ENCODE results near the gene TMA7B.
A peak's percentile ranks its signal among the peaks of the same experiment; 100 is the strongest.

Gene TMA7B

DNA sequence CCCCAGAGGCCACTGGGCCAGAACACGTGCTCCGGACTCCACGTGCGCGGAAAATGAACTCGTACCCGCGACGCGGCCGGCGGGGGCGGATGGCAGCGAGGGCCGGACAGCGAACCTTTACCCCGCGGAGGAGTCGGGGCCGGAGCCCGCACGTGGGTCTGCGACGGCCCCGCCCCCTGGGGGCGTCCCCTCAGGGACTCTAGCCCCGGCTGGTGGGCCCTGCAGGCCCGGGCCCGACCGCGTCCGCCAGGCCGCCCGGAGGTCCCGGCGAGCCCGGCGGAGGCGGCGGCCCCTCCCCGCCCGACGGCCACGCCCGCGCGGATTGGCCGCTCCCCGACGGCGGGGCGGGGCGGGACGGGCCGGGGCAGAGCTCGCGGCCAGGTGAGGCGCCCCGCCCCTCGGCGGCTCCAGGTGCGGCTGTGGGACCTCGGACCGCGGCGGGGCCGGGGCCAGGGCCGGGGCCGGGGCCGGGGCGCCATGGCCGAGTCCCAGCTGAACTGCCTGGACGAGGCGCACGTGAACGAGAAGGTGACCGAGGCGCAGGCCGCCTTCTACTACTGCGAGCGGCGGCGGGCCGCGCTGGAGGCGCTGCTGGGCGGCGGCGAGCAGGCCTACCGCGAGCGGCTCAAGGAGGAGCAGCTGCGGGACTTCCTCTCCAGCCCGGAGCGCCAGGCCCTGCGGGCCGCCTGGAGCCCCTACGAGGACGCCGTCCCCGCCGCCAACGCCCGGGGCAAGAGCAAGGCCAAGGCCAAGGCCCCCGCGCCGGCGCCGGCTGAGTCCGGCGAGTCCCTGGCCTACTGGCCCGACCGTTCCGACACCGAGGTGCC, 34.6 kb downstream of the TMA7B start, which contains the start of gene FAM83F:
TSS of gene FAM83F (plus strand) at position 389 of the 827 bp plus-strand sequence. CDS start at position 478, 89 bp downstream.
- H3K4me3 ChIP-seq (replicated peaks in 1 of 2; ENCODE audit: low read depth in 2 of 2, low read length in 2 of 2), result no peak within 1 kb of the TSS
- TF ChIP-seq, protein P1, sequence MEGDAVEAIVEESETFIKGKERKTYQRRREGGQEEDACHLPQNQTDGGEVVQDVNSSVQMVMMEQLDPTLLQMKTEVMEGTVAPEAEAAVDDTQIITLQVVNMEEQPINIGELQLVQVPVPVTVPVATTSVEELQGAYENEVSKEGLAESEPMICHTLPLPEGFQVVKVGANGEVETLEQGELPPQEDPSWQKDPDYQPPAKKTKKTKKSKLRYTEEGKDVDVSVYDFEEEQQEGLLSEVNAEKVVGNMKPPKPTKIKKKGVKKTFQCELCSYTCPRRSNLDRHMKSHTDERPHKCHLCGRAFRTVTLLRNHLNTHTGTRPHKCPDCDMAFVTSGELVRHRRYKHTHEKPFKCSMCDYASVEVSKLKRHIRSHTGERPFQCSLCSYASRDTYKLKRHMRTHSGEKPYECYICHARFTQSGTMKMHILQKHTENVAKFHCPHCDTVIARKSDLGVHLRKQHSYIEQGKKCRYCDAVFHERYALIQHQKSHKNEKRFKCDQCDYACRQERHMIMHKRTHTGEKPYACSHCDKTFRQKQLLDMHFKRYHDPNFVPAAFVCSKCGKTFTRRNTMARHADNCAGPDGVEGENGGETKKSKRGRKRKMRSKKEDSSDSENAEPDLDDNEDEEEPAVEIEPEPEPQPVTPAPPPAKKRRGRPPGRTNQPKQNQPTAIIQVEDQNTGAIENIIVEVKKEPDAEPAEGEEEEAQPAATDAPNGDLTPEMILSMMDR (IDR thresholded peaks at IDR 0.05; ENCODE audit: low read depth, low read length), result no peak
- no peak for DNase-seq (ENCODE audit: low read depth in 2 of 2)

DNA sequence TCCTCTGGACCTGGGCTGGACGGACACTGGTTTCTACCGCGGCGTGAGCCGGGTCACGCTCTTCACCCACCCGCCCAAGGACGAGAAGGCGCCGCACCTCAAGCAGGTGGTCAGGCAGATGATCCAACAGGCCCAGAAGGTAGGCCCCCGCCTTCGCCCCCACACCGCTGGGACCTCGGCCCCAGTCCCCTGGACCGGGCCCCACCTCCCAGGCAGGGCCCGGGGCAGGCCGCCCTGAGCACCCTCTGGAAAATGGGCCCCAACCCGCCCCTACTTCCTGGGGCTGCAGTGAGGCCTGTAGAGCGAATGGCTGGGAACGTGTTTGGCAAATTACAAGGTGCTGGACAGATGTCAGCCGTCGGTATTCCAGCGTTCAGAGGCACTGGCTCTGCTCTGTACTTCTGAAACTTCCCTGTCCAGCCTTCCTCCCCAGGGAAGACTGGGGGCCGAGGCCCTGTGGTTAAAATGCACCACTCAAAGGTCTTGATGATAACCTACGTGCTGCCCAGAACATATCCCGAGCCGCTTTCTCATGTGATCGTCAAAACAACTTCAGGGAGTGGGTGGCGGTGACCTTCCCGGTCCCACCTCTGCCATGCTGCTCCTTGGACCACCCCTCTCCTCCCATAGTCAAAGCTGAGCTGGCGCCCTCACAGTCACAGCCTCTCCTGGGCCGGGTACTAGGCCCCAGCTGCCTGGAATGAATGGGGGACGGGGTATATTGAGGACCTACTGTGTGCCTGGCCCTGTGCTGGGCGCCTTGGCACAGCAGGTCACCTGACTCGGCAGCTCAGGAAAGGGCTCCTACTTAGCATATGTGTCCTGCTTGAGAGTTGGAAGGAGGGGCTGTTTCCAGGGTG, 35.4 kb downstream of the TMA7B start:
- TF ChIP-seq, protein P1 (IDR thresholded peaks at IDR 0.05; ENCODE audit: low read depth, low read length), result no peak
- no peak overlapping the region for H3K4me3 ChIP-seq (replicated peaks in 1 of 2; ENCODE audit: low read depth in 2 of 2, low read length in 2 of 2)

DNA sequence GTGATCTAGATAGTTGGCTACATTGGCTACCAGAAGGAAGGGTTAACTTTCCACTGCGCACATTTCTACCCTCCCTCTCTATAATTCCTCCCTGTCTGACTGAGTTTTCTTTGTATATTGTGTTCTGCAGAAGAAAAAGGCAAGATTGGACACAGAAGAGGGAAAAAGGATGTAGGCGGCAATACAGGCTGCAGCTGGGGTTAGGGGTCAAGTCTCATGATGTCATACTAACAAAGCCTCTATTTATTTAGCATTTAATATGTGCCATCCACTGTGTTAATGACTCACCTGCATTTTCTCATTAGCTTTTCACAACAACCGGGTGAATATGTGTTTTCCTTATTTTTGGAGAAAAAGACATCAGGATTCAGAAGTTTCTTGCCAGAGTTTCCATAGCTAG, 36.5 kb downstream of the TMA7B start:
- no peak overlapping the region for H3K4me3 ChIP-seq (replicated peaks in 1 of 2; ENCODE audit: low read depth in 2 of 2, low read length in 2 of 2)
- DNase-seq (ENCODE audit: low read depth in 2 of 2), result no peak
- TF ChIP-seq, protein P1 (IDR thresholded peaks at IDR 0.05; ENCODE audit: low read depth, low read length), result no peak

More for the DNA sequence above, 35.4 kb downstream of the TMA7B start:
- no peak for DNase-seq (ENCODE audit: low read depth in 2 of 2)

DNA sequence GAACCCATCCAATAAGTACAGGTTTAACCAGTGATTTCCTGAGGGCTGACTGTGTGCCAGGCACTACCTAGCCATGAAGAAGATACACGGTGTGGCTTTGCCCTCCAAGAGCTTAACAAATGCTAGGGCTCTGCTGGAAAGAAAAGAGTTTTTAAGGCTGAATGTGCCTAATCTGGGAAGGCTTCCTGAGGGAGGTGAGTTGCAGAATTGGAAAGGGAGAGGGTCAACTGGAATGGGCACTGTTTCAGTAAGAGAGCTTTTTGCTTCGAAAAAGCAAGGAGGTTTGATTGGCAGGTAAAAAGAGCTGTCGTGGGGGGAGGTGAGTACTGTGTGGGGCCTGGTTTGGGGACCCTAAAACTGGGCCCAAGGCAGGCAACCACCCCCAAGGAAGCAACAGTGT, 37.2 kb downstream of the TMA7B start:
- TF ChIP-seq, protein P1 (IDR thresholded peaks at IDR 0.05; ENCODE audit: low read depth, low read length), result no peak
- DNase-seq (ENCODE audit: low read depth in 2 of 2), result no peak
- H3K4me3 ChIP-seq (replicated peaks in 1 of 2; ENCODE audit: low read depth in 2 of 2, low read length in 2 of 2), result no peak overlapping the region

DNA sequence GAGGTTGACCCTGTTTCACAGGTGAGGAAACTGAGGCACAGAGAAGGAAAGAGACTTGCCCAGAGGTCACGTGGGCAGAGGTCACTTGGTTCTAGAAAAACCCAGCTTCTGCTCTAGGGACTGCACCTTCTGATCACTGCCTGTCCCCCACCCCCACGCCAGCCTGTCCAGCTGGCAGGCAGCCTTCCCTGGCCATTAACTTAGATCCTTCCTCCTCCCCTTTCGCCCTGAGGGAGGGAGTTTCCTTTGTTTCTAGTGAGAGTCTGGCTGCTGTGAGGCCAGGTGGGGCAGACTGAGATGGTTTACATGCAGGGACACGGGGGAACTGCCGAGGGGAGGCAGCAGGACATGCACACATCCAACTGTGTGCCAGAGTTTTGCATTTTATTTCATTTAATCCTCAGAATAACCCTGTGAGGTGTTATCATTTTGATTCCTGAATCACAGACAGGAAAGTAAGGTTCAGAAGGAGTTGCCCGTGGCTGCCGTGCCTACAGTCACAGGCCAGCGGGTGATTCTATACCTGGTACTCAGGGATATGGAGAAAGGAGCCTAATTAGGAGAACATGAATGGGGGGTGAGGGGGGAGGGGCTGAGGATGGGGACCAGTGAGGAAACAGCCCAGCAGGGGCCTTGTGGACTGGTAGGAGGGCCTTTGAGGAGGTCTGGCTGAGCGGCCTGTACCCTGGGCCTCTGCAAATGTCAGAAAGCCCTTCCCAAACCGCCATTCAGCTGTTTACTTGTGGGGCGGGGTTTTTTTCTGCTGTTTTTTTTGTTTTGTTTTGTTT, 37.9 kb downstream of the TMA7B start:
- TF ChIP-seq, protein P1 (IDR thresholded peaks at IDR 0.05; ENCODE audit: low read depth, low read length), result no peak
- no peak overlapping the region for H3K4me3 ChIP-seq (replicated peaks in 1 of 2; ENCODE audit: low read depth in 2 of 2, low read length in 2 of 2)
- peak; percentile 5 to 34 for DNase-seq (ENCODE audit: low read depth in 2 of 2)

DNA sequence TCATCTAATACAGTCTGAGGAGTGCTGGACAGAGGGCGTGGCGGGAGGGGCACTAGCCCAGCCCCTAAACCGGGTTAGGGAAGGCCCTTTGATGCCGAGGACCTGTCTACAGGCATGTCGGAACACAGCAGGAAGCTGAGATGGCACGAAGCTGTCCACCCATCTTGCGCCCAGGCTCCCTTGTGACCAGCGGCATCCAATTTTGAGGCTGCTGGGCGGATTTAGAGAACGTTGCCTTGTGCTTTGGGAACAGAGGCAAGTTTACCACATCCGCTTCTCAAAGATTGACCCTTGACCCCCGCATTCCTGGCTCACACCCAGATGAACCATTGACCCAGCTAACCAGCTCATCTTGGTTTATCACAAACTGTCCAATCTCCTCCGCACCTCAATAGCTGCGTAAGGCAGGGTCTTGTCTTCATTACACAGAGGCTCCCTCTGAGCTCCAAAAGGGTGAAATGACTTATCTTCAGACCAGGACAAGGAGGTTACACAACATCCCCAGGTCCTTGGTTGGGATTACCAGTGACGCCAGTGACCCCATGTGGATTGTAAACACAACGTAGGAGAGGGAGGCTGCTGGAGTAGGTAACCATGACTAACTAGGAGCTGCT, 39.1 kb downstream of the TMA7B start:
- TF ChIP-seq, protein P1 (IDR thresholded peaks at IDR 0.05; ENCODE audit: low read depth, low read length), result peak; percentile 3
- H3K4me3 ChIP-seq (replicated peaks in 1 of 2; ENCODE audit: low read depth in 2 of 2, low read length in 2 of 2), result no peak overlapping the region
- DNase-seq (ENCODE audit: low read depth in 2 of 2), result peak; percentile 54 to 68

Data from cardiac fibroblast (primary cell).